Neural progenitor cell (in vitro differentiated cells): ENCODE measurements around the gene SFR1. TPM values are rescaled to one million over a fixed set of nuclear protein-coding genes. Genes with fewer than 3 reads are reported as not detected.

ENCODE experiments used
- DNase-seq: peaks from one replicate; pipeline ENCODE4 v3.0.0-alpha.2; 2016; ENCODE audit warnings: low spot score
- H2AFZ ChIP-seq: fragments of 200-600 bp; sonication (generic); replicated peaks from 2 replicates; pipeline ENCODE4 v1.6.1; 2016; ENCODE audit warnings: antibody characterized with exemption
- H3F3A ChIP-seq: fragments of 200-600 bp; sonication (generic); 2 replicates; pipeline ENCODE4 v1.6.1; 2016; ENCODE audit warnings: antibody characterized with exemption, low read depth
- H3K27ac ChIP-seq: fragments of 200-600 bp; sonication (generic); 2 replicates; pipeline ENCODE4 v1.5.1; 2016; ENCODE audit warnings: mild to moderate bottlenecking
- H3K27me3 ChIP-seq: fragments of 200-600 bp; sonication (generic); 2 replicates; pipeline ENCODE4 v1.6.1; 2016; ENCODE audit warnings: mild to moderate bottlenecking, moderate library complexity
- H3K36me3 ChIP-seq: fragments of 200-600 bp; sonication (generic); 2 replicates; pipeline ENCODE4 v1.5.1; 2016
- H3K4me1 ChIP-seq: fragments of 200-600 bp; sonication (generic); 2 replicates; pipeline ENCODE4 v1.6.1; 2016; ENCODE audit warnings: mixed run types
- H3K4me2 ChIP-seq: fragments of 200-600 bp; sonication (generic); 2 replicates; pipeline ENCODE4 v1.6.1; 2016
- H3K4me3 ChIP-seq: fragments of 200-600 bp; sonication (generic); 2 replicates; pipeline ENCODE4 v1.5.1; 2016
- H3K79me2 ChIP-seq: fragments of 200-600 bp; sonication (generic); 2 replicates; pipeline ENCODE4 v1.6.1; 2016; ENCODE audit warnings: low read depth
- H3K9ac ChIP-seq: fragments of 200-600 bp; sonication (generic); 2 replicates; pipeline ENCODE4 v1.6.1; 2016
- H3K9me3 ChIP-seq: fragments of 200-600 bp; sonication (generic); 2 replicates; pipeline ENCODE4 v1.5.1; 2016; ENCODE audit warnings: low read depth
- H4K20me1 ChIP-seq: fragments of 200-600 bp; sonication (generic); 2 replicates; pipeline ENCODE4 v1.6.1; 2016; ENCODE audit warnings: low read depth
- H3K27ac Mint-ChIP-seq: 3 replicates; pipeline ENCODE4 v1.8.0; 2021; ENCODE audit warnings: mixed read lengths
- H3K27me3 Mint-ChIP-seq: 2 replicates; pipeline ENCODE4 v1.8.0; 2022; ENCODE audit warnings: low read depth, mild to moderate bottlenecking, inconsistent platforms, moderate library complexity, mixed read lengths; ENCODE audit not compliant: insufficient read depth
- H3K36me3 Mint-ChIP-seq: 3 replicates; pipeline ENCODE4 v1.8.0; 2021; ENCODE audit warnings: mixed read lengths
- H3K4me1 Mint-ChIP-seq: 3 replicates; pipeline ENCODE4 v1.8.0; 2021; ENCODE audit warnings: mixed read lengths
- H3K4me3 Mint-ChIP-seq: 3 replicates; pipeline ENCODE4 v1.8.0; 2021; ENCODE audit warnings: mild to moderate bottlenecking, moderate library complexity, mixed read lengths
- H3K9me3 Mint-ChIP-seq: 3 replicates; pipeline ENCODE4 v1.8.0; 2020; ENCODE audit warnings: mixed read lengths
- EZH2 ChIP-seq: fragments of 200-600 bp; sonication (generic); IDR thresholded peaks from 2 replicates; pipeline ENCODE4 v1.6.1; 2017; ENCODE audit warnings: antibody characterized with exemption, mild to moderate bottlenecking, moderate library complexity
- EZH2phosphoT487 ChIP-seq: fragments of 200-600 bp; sonication (generic); IDR thresholded peaks from 2 replicates; pipeline ENCODE4 v1.6.1; 2017; ENCODE audit warnings: antibody characterized with exemption
- total RNA-seq: library from RNA; depleted of rRNA; stranded (reverse); fragments of >200 nt; gene quantifications from 2 replicates; pipeline ENCODE4 v1.2.3, GENCODE V29; 2015; ENCODE audit warnings: low replicate concordance
- TF ChIP-seq, protein P1 (sequence below): fragments of 200-600 bp; sonication (generic); IDR thresholded peaks from 2 replicates; pipeline ENCODE4 v1.5.1; 2017; ENCODE audit warnings: antibody characterized with exemption, mild to moderate bottlenecking

The SFR1 gene
- total RNA-seq, 1 donor from 2014 or later = 18.2 TPM

DNA sequence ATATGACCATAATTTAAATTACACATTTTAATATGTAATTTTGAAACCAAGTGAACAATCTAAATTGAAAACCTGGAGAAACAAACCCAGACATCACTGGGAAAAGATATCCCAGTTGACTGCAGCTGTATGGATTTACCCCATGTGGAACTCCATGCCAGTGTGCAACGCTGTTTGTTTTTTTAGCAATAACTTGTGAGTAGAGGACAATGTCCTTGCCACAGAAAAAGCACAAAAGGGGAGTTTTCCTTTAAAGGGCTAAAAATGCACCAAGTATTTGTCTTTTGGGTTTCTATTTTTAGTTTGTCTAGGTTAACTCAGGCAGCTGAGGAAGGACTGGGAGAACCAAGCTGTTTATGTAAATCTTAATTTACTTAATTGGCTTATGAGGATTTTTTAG lies 21.2 kb upstream of the SFR1 start:
- no peaks in the 10 kb centered on the region for H3F3A ChIP-seq
- H3K9ac ChIP-seq = no peak overlapping the region
- no peaks in the 10 kb centered on the region for H3K9me3 ChIP-seq
- H3K4me3 ChIP-seq = no peak overlapping the region
- H3K4me2 ChIP-seq = no peak overlapping the region
- no peak overlapping the region for H3K27ac Mint-ChIP-seq
- H3K4me1 Mint-ChIP-seq = no peaks in the 10 kb centered on the region
- H3K27me3 ChIP-seq = no peaks in the 10 kb centered on the region
- H3K4me1 ChIP-seq = peaks cover 10% of the 10 kb centered on the region
- H3K27ac ChIP-seq = no peak overlapping the region
- H3K4me3 Mint-ChIP-seq = no peak overlapping the region
- TF ChIP-seq EZH2phosphoT487 (no peak), EZH2 (no peak)
- TF ChIP-seq, protein P1, sequence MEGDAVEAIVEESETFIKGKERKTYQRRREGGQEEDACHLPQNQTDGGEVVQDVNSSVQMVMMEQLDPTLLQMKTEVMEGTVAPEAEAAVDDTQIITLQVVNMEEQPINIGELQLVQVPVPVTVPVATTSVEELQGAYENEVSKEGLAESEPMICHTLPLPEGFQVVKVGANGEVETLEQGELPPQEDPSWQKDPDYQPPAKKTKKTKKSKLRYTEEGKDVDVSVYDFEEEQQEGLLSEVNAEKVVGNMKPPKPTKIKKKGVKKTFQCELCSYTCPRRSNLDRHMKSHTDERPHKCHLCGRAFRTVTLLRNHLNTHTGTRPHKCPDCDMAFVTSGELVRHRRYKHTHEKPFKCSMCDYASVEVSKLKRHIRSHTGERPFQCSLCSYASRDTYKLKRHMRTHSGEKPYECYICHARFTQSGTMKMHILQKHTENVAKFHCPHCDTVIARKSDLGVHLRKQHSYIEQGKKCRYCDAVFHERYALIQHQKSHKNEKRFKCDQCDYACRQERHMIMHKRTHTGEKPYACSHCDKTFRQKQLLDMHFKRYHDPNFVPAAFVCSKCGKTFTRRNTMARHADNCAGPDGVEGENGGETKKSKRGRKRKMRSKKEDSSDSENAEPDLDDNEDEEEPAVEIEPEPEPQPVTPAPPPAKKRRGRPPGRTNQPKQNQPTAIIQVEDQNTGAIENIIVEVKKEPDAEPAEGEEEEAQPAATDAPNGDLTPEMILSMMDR = no peak
- H4K20me1 ChIP-seq = no peaks in the 10 kb centered on the region
- no peaks in the 10 kb centered on the region for H3K27me3 Mint-ChIP-seq
- no peaks in the 10 kb centered on the region for H3K36me3 ChIP-seq
- no peaks in the 10 kb centered on the region for H3K36me3 Mint-ChIP-seq
- no peak for DNase-seq
- H2AFZ ChIP-seq = no peak overlapping the region
- H3K9me3 Mint-ChIP-seq = peaks cover 11% of the 10 kb centered on the region
- no peaks in the 10 kb centered on the region for H3K79me2 ChIP-seq

DNA sequence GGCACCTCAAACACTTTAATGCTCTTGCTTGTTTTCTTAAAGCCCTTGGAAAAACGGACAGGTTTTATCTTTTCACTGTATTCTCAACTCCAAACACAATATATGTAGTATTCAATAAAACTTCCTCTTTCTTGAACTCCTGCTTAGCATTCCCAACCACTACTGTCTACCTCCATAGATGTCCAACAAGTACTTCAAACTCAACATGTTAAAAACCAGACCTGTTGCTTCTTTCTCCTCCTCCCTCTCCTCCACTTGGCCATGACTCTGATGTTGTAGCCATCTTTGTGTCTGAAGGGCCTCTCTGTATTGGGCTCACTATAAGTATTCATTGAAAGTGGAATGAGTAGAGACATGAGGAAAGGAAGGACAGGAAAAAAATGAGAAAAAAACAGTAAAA lies 20.1 kb upstream of the SFR1 start:
- H3K27me3 Mint-ChIP-seq = no peaks in the 10 kb centered on the region
- no peak overlapping the region for H3K4me3 ChIP-seq

DNA sequence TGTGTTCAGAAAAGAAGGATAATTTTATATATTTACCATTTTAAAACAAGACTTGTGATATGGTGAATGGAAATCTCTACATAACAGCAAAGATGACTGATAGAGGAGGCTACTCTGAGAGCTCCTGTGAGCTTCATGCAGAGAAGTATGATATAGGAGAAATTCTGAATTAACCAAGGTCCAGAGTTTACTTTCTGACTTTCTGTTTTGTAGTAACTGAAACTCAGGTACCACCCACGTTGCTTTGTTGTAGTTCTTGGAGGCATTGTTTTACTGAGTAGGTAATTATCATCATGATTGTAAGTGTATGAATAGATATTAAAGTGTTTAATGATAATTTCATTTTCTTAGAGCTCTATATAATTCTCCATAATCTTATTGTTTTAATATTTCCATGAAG lies 18.0 kb upstream of the SFR1 start:
- no peak overlapping the region for H3K4me3 Mint-ChIP-seq
- H3K27me3 Mint-ChIP-seq = peaks cover 2% of the 10 kb centered on the region
- H3K4me1 ChIP-seq = peaks cover 10% of the 10 kb centered on the region
- H3K9me3 Mint-ChIP-seq = no peaks in the 10 kb centered on the region
- no peak overlapping the region for H2AFZ ChIP-seq
- no peaks in the 10 kb centered on the region for H3K4me1 Mint-ChIP-seq
- no peaks in the 10 kb centered on the region for H3K27me3 ChIP-seq
- no peak overlapping the region for H3K27ac Mint-ChIP-seq
- H4K20me1 ChIP-seq = no peaks in the 10 kb centered on the region
- H3K36me3 Mint-ChIP-seq = no peaks in the 10 kb centered on the region
- no peaks in the 10 kb centered on the region for H3K9me3 ChIP-seq
- H3K36me3 ChIP-seq = no peaks in the 10 kb centered on the region
- H3K79me2 ChIP-seq = no peaks in the 10 kb centered on the region
- no peak overlapping the region for H3K27ac ChIP-seq
- H3K4me2 ChIP-seq = no peak overlapping the region
- no peak for DNase-seq
- H3K9ac ChIP-seq = no peak overlapping the region
- H3K4me3 ChIP-seq = no peak overlapping the region
- H3F3A ChIP-seq = no peaks in the 10 kb centered on the region
- TF ChIP-seq EZH2 (no peak), EZH2phosphoT487 (no peak)
- TF ChIP-seq, protein P1 = no peak

More for the DNA sequence above, 20.1 kb upstream of the SFR1 start:
- no peak overlapping the region for H3K4me2 ChIP-seq
- Mint-ChIP-seq H3K36me3 (no peaks in the 10 kb centered on the region), H3K27ac (no peak overlapping the region), H3K4me1 (no peaks in the 10 kb centered on the region), H3K9me3 (peaks cover 6% of the 10 kb centered on the region), H3K4me3 (no peak overlapping the region)
- H3K79me2 ChIP-seq = no peaks in the 10 kb centered on the region
- no peak overlapping the region for H3K27ac ChIP-seq
- H2AFZ ChIP-seq = no peak overlapping the region
- no peaks in the 10 kb centered on the region for H4K20me1 ChIP-seq
- H3K9me3 ChIP-seq = no peaks in the 10 kb centered on the region
- no peaks in the 10 kb centered on the region for H3F3A ChIP-seq
- H3K27me3 ChIP-seq = no peaks in the 10 kb centered on the region
- H3K4me1 ChIP-seq = peaks cover 10% of the 10 kb centered on the region
- no peak for DNase-seq
- H3K36me3 ChIP-seq = no peaks in the 10 kb centered on the region
- H3K9ac ChIP-seq = no peak overlapping the region
- TF ChIP-seq EZH2 (no peak), EZH2phosphoT487 (no peak)
- TF ChIP-seq, protein P1 = no peak
